Ovary (tissue), 3 donors: Measurements from ENCODE around the gene RAD21L1.

Source experiments
- CTCF ChIP-seq, 3 donors: fragments of 450-650 bp in 2 of 3; fragments of 200-600 bp in 1 of 3; IDR thresholded peaks; one replicate each; pipeline versions ENCODE4 v1.5.1 to v1.8.0; 2016 to 2022; ENCODE audit warnings: antibody characterized with exemption in 3 of 3, mild to moderate bottlenecking in 1 of 3
- EP300 ChIP-seq: sonication (generic); formaldehyde crosslinking; IDR thresholded peaks from one replicate; pipeline ENCODE4 v1.6.1; 2017; ENCODE audit warnings: antibody characterized with exemption
- POLR2A ChIP-seq: fragments of 450-650 bp; IDR thresholded peaks from one replicate; pipeline ENCODE4 v1.6.1; 2017; ENCODE audit warnings: antibody characterized with exemption, mild to moderate bottlenecking, moderate library complexity
- donor health status: DM: no; HTN: no; CAD: no.

GRCh38 chr20:1206366-1207148 is 19.3 kb upstream of the RAD21L1 start:
- TF ChIP-seq CTCF (IDR thresholded peaks at IDR 0.05), result no peak
- no peak for TF ChIP-seq POLR2A
- TF ChIP-seq EP300, result no peak
